Subcutaneous abdominal adipose tissue (tissue), 5 donors: ENCODE measurements around the gene ITIH4.

Experiments used
- H3K27ac ChIP-seq: one replicate; pipeline ENCODE4 v1.7.0; 2013; ENCODE audit warnings: low read depth, mild to moderate bottlenecking, inconsistent platforms, low read length, moderate library complexity
- H3K27me3 ChIP-seq, 5 donors: one replicate each; pipeline ENCODE4 v1.7.0; 2013; ENCODE audit warnings: low read length in 5 of 5, inconsistent platforms in 1 of 5; ENCODE audit not compliant: control insufficient read depth in 5 of 5, insufficient read depth in 4 of 5
- H3K36me3 ChIP-seq, 5 donors: one replicate each; pipeline ENCODE4 v1.7.0; 2013; ENCODE audit warnings: low read length in 5 of 5; ENCODE audit not compliant: control insufficient read depth in 5 of 5, insufficient read depth in 5 of 5
- H3K4me1 ChIP-seq, 5 donors: one replicate each; pipeline ENCODE4 v1.7.0; 2013; ENCODE audit warnings: low read length in 5 of 5, mild to moderate bottlenecking in 3 of 5, moderate library complexity in 1 of 5; ENCODE audit not compliant: control insufficient read depth in 5 of 5, insufficient read depth in 5 of 5
- H3K4me3 ChIP-seq, 5 donors: one replicate each; pipeline ENCODE4 v1.7.0; 2013; ENCODE audit warnings: low read length in 5 of 5, low read depth in 1 of 5
- H3K9ac ChIP-seq, 5 donors: one replicate each; pipeline ENCODE4 v1.7.0; 2013; ENCODE audit warnings: low read length in 5 of 5, mild to moderate bottlenecking in 4 of 5, moderate library complexity in 3 of 5
- H3K9me3 ChIP-seq, 5 donors: one replicate each; pipeline ENCODE4 v1.7.0; 2013; ENCODE audit warnings: low read length in 5 of 5; ENCODE audit not compliant: control insufficient read depth in 5 of 5
- donor health status: healthy.
- donor health status: healthy.
- donor health status: healthy.
- donor health status: healthy.
- donor health status: healthy.

The ITIH4 gene

GRCh38 chr3:52843881-52844280 is 13.4 kb upstream of the ITIH4 start:
- Histone ChIP-seq H3K4me1 (peaks cover 2 to 28% (median 11%) of the 10 kb centered on the region in 5 donors), H3K27me3 (no peaks in the 10 kb centered on the region), H3K4me3 (no peak overlapping the region), H3K36me3 (peaks cover 0 to 68% (median 57%) of the 10 kb centered on the region in 5 donors), H3K27ac (no peak overlapping the region), H3K9ac (no peak overlapping the region), H3K9me3 (no peaks in the 10 kb centered on the region)

GRCh38 chr3:52843108-52843865 is 12.8 kb upstream of the ITIH4 start:
- H3K9me3 ChIP-seq = no peaks in the 10 kb centered on the region
- peaks cover 2 to 25% (median 11%) of the 10 kb centered on the region in 5 donors for H3K4me1 ChIP-seq
- no peak overlapping the region for H3K27ac ChIP-seq
- H3K36me3 ChIP-seq = peaks cover 0 to 68% (median 57%) of the 10 kb centered on the region in 5 donors
- no peaks in the 10 kb centered on the region for H3K27me3 ChIP-seq
- no peak overlapping the region for H3K9ac ChIP-seq
- H3K4me3 ChIP-seq = no peak overlapping the region

- H3K9ac ChIP-seq = no peak overlapping the region
- peaks cover 2 to 22% (median 11%) of the 10 kb centered on the region in 5 donors for H3K4me1 ChIP-seq
- no peaks in the 10 kb centered on the region for H3K27me3 ChIP-seq
- no peak overlapping the region for H3K4me3 ChIP-seq
- peaks cover 0 to 68% (median 53%) of the 10 kb centered on the region in 5 donors for H3K36me3 ChIP-seq
- H3K27ac ChIP-seq = no peak overlapping the region
- H3K9me3 ChIP-seq = no peaks in the 10 kb centered on the region
Observed at GRCh38 chr3:52842424-52842823, 12.0 kb upstream of the ITIH4 start.

- Histone ChIP-seq H3K4me1 (peaks cover 2 to 22% (median 11%) of the 10 kb centered on the region in 5 donors), H3K9me3 (no peaks in the 10 kb centered on the region), H3K9ac (no peak overlapping the region), H3K36me3 (peaks cover 0 to 68% (median 49%) of the 10 kb centered on the region in 5 donors), H3K27me3 (no peaks in the 10 kb centered on the region), H3K4me3 (no peak overlapping the region), H3K27ac (no peak overlapping the region)
Observed at GRCh38 chr3:52841981-52842340, 11.5 kb upstream of the ITIH4 start.

GRCh38 chr3:52841211-52841980 is 10.9 kb upstream of the ITIH4 start:
- H3K27ac ChIP-seq = no peak overlapping the region
- no peak overlapping the region for H3K9ac ChIP-seq
- peaks cover 2 to 22% (median 11%) of the 10 kb centered on the region in 5 donors for H3K4me1 ChIP-seq
- H3K9me3 ChIP-seq = no peaks in the 10 kb centered on the region
- H3K27me3 ChIP-seq = no peaks in the 10 kb centered on the region
- peaks cover 0 to 73% (median 49%) of the 10 kb centered on the region in 5 donors for H3K36me3 ChIP-seq
- no peak overlapping the region for H3K4me3 ChIP-seq

- H3K4me1 ChIP-seq = peaks cover 2 to 30% (median 12%) of the 10 kb centered on the region in 5 donors
- H3K27ac ChIP-seq = no peak overlapping the region
- peaks cover 0 to 84% (median 55%) of the 10 kb centered on the region in 5 donors for H3K36me3 ChIP-seq
- no peaks in the 10 kb centered on the region for H3K9me3 ChIP-seq
- no peaks in the 10 kb centered on the region for H3K27me3 ChIP-seq
- H3K9ac ChIP-seq = no peak overlapping the region
- no peak overlapping the region for H3K4me3 ChIP-seq
Observed at GRCh38 chr3:52839892-52840545, 9.5 kb upstream of the ITIH4 start.

- H3K36me3 ChIP-seq = peaks cover 0 to 84% (median 55%) of the 10 kb centered on the region in 5 donors
Observed at GRCh38 chr3:52839268-52839575, 8.8 kb upstream of the ITIH4 start.

GRCh38 chr3:52838561-52839267 is 8.2 kb upstream of the ITIH4 start:
- H3K4me3 ChIP-seq = no peak overlapping the region
- no peak overlapping the region for H3K27ac ChIP-seq
- no peaks in the 10 kb centered on the region for H3K9me3 ChIP-seq
- H3K4me1 ChIP-seq = peaks cover 2 to 27% (median 13%) of the 10 kb centered on the region in 5 donors
- H3K27me3 ChIP-seq = no peaks in the 10 kb centered on the region
- H3K36me3 ChIP-seq = peaks cover 0 to 80% (median 54%) of the 10 kb centered on the region in 5 donors
- no peak overlapping the region for H3K9ac ChIP-seq

More at GRCh38 chr3:52839268-52839575, 8.8 kb upstream of the ITIH4 start:
- Histone ChIP-seq H3K9me3 (no peaks in the 10 kb centered on the region), H3K4me1 (peaks cover 2 to 29% (median 13%) of the 10 kb centered on the region in 5 donors), H3K27ac (no peak overlapping the region), H3K9ac (no peak overlapping the region), H3K4me3 (no peak overlapping the region), H3K27me3 (no peaks in the 10 kb centered on the region)

GRCh38 chr3:52836986-52837385 is 6.5 kb upstream of the ITIH4 start:
- Histone ChIP-seq H3K4me3 (no peak overlapping the region), H3K27me3 (no peaks in the 10 kb centered on the region), H3K9me3 (no peaks in the 10 kb centered on the region), H3K36me3 (peaks cover 0 to 69% (median 42%) of the 10 kb centered on the region in 5 donors), H3K4me1 (peaks cover 2 to 20% (median 18%) of the 10 kb centered on the region in 5 donors), H3K9ac (no peak overlapping the region), H3K27ac (no peak overlapping the region)
